Calu3 (cell line): ENCODE measurements around the gene PPM1H. TPM values are rescaled to one million over a fixed set of nuclear protein-coding genes. Genes with fewer than 3 reads are reported as not detected.
A peak's percentile ranks its signal among the peaks of the same experiment; 100 is the strongest.

ENCODE experiments used
- BruUV-seq: library from RNA; stranded (reverse); fragments of 400-500 nt; replicated peaks from 2 replicates; lab custom pipeline; 2021; lab: Mats Ljungman, UMichigan
- CTCF ChIA-PET: fragments of 300-600 bp; sonication (Branson Sonifier 250); formaldehyde crosslinking; loops from one replicate; lab custom pipeline; 2022; ENCODE audit warnings: antibody characterized with exemption; lab: Charles Lee
- DNase-seq: peaks from one replicate; pipeline ENCODE4 v3.0.0; 2022
- H3K27ac Mint-ChIP-seq: one replicate; pipeline ENCODE4 v1.8.0; 2022; ENCODE audit warnings: mixed read lengths; ENCODE audit not compliant: unreplicated experiment
- H3K27me3 Mint-ChIP-seq: one replicate; pipeline ENCODE4 v1.8.0; 2022; ENCODE audit warnings: mixed read lengths; ENCODE audit not compliant: unreplicated experiment
- H3K36me3 Mint-ChIP-seq: one replicate; pipeline ENCODE4 v1.8.0; 2022; ENCODE audit warnings: mild to moderate bottlenecking, moderate library complexity, mixed read lengths; ENCODE audit not compliant: insufficient read depth, unreplicated experiment
- H3K4me1 Mint-ChIP-seq: one replicate; pipeline ENCODE4 v1.8.0; 2022; ENCODE audit warnings: mild to moderate bottlenecking, low read depth, mixed read lengths; ENCODE audit not compliant: unreplicated experiment
- H3K4me3 Mint-ChIP-seq: one replicate; pipeline ENCODE4 v1.8.0; 2022; ENCODE audit warnings: mild to moderate bottlenecking, low read depth, moderate library complexity, mixed read lengths; ENCODE audit not compliant: unreplicated experiment
- H3K9me3 Mint-ChIP-seq: one replicate; pipeline ENCODE4 v1.8.0; 2022; ENCODE audit warnings: low read depth, mixed read lengths; ENCODE audit not compliant: unreplicated experiment
- intact Hi-C: fragments of 100-400 bp; cut with micrococcal nuclease; formaldehyde crosslinking; loops from one replicate; pipeline ENCODE4 v1.10.0; 2022; ENCODE audit not compliant: unreplicated experiment
- total RNA-seq: library from RNA; stranded (reverse); gene quantifications from 2 replicates; pipeline ENCODE4 v1.2.3, GENCODE V29; 2022
- TF ChIP-seq, protein P1 (sequence below): fragments of 200-600 bp; IDR thresholded peaks from one replicate; pipeline ENCODE4 v1.8.0; 2022; ENCODE audit warnings: antibody characterized with exemption; ENCODE audit not compliant: unreplicated experiment

The PPM1H gene
- total RNA-seq, 1 experiment from 2014 or later, result 36.7 TPM

DNA sequence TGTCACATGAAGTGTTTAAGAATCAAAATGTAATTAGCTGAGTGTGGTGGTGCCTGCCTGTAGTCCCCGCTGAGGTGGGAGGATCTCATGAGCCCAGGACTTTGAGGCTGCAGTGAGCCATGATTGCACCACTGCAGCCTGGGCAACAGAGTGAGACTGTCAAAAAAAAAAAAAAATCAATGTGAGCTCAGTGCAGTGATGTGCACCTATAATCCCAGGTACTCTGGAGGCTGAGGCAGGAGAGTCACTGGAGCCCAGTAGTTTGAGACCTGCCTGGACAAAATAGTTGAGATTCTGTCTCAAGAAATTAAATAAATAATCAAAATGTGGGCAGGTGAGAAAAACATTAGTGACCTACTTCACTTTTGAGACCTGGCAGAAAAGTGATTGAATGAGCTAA is 328.3 kb downstream of the PPM1H start:
- no peaks in the 10 kb centered on the region for H3K9me3 Mint-ChIP-seq
- CTCF ChIA-PET, result interaction anchor here (0.6 to 1.7 kb wide), 5 partner anchors 12 to 129 kb away, joined by 3 to 5 read pairs (median 4); no protein-coding TSS in a partner anchor
- peaks cover 64% of the 10 kb centered on the region for H3K36me3 Mint-ChIP-seq
- H3K27ac Mint-ChIP-seq, result no peak overlapping the region
- no peaks in the 10 kb centered on the region for H3K27me3 Mint-ChIP-seq
- intact Hi-C loops, result no loop called here
- DNase-seq, result no peak
- peaks cover 26% of the 10 kb centered on the region for H3K4me1 Mint-ChIP-seq
- H3K4me3 Mint-ChIP-seq, result peak overlapping the region; percentile 88
- BruUV-seq, result no TSS peak
- TF ChIP-seq, protein P1, sequence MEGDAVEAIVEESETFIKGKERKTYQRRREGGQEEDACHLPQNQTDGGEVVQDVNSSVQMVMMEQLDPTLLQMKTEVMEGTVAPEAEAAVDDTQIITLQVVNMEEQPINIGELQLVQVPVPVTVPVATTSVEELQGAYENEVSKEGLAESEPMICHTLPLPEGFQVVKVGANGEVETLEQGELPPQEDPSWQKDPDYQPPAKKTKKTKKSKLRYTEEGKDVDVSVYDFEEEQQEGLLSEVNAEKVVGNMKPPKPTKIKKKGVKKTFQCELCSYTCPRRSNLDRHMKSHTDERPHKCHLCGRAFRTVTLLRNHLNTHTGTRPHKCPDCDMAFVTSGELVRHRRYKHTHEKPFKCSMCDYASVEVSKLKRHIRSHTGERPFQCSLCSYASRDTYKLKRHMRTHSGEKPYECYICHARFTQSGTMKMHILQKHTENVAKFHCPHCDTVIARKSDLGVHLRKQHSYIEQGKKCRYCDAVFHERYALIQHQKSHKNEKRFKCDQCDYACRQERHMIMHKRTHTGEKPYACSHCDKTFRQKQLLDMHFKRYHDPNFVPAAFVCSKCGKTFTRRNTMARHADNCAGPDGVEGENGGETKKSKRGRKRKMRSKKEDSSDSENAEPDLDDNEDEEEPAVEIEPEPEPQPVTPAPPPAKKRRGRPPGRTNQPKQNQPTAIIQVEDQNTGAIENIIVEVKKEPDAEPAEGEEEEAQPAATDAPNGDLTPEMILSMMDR, result no peak

DNA sequence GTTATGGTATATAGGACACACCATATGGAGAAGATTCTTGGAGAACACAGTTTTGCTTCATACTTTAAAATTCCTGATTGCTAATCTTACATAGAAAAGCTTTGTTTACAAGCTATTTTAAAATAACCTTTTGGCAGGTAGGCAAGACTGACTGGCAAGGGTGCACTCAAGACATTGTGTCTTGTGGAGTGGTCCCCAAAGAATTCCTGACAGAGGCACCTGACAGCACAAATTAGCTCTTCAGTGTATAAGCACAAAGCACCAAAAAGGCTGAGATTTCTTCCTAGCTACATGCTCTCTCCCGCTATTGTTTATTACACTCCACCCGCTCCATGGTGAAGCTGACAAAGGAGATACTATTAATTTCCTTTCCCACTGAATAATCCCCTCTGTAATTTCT is 329.0 kb downstream of the PPM1H start:
- Mint-ChIP-seq H3K4me1 (peaks cover 26% of the 10 kb centered on the region), H3K36me3 (peaks cover 66% of the 10 kb centered on the region), H3K27me3 (no peaks in the 10 kb centered on the region), H3K27ac (no peak overlapping the region), H3K4me3 (peak overlapping the region; percentile 88), H3K9me3 (no peaks in the 10 kb centered on the region)
- CTCF ChIA-PET, result interaction anchor here (0.5 to 1.7 kb wide), 5 partner anchors 11 to 188 kb away, joined by 3 to 5 read pairs (median 3); no protein-coding TSS in a partner anchor
- intact Hi-C loops, result loop anchor here (1.0 to 2.0 kb wide), 3 partner anchors 119 to 187 kb away; no protein-coding TSS in a partner anchor
- BruUV-seq, result no TSS peak
- TF ChIP-seq, protein P1, result no peak
- no peak for DNase-seq

- Mint-ChIP-seq H3K4me1 (peaks cover 26% of the 10 kb centered on the region), H3K4me3 (peak overlapping the region; percentile 88), H3K9me3 (no peaks in the 10 kb centered on the region), H3K27ac (peak overlapping the region; percentile 95), H3K36me3 (peaks cover 72% of the 10 kb centered on the region), H3K27me3 (no peaks in the 10 kb centered on the region)
- CTCF ChIA-PET, result interaction anchor here (1.1 to 1.7 kb wide), 4 partner anchors 13 to 189 kb away, joined by 3 to 5 read pairs (median 3); no protein-coding TSS in a partner anchor
- intact Hi-C loops, result loop anchor here (1.0 to 2.0 kb wide), 3 partner anchors 120 to 188 kb away; no protein-coding TSS in a partner anchor
- TF ChIP-seq, protein P1, result no peak
- no TSS peak for BruUV-seq
- no peak for DNase-seq
Observed at GRCh38 chr12:62604871-62605270, 330.1 kb downstream of the PPM1H start.

DNA sequence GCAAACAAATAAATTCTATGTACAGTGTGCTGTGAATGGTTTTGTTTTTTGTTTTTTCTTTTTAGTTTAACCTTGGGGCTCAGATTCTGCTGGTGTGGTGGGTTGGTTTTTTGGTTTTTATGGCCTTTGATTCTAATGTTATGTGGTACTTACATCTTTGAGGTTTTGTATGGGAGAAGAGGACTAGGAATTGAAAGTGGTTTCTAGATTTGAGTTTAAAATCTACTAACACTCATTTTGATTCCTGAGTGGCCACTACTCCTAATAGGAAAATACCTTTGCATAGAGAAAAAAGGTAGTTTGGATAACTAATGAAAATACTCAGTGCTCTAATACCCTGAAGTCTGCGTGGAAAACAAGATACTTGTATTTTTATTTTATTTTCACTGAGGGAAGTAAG is 330.6 kb downstream of the PPM1H start:
- TF ChIP-seq, protein P1, result no peak
- Mint-ChIP-seq H3K4me1 (peaks cover 25% of the 10 kb centered on the region), H3K4me3 (peak overlapping the region; percentile 88), H3K27ac (peak overlapping the region; percentile 95), H3K27me3 (no peaks in the 10 kb centered on the region), H3K36me3 (peaks cover 68% of the 10 kb centered on the region), H3K9me3 (no peaks in the 10 kb centered on the region)
- DNase-seq, result no peak
- intact Hi-C loops, result loop anchor here (2.0 kb wide), 2 partner anchors 120 to 128 kb away; no protein-coding TSS in a partner anchor
- no TSS peak for BruUV-seq
- CTCF ChIA-PET, result interaction anchor here (1.7 kb wide), 1 partner anchor 23 kb away, joined by 13 read pairs; no protein-coding TSS in a partner anchor
